Tibial nerve (tissue), 4 donors: ENCODE measurements around the gene CEP104. TPM values are rescaled to one million over a fixed set of nuclear protein-coding genes. Genes with fewer than 3 reads are reported as not detected.

Experiments used
- DNase-seq, 2 donors: peaks; one replicate each; pipeline ENCODE4 v3.0.0-alpha.2; 2019; ENCODE audit warnings: low spot score in 2 of 2
- H3K27ac ChIP-seq, 4 donors: fragments of 200-600 bp; sonication (generic) in 3 of 4; one replicate each; pipeline ENCODE4 v1.5.1; 2017 to 2019; ENCODE audit warnings: mild to moderate bottlenecking in 1 of 4
- H3K27me3 ChIP-seq, 2 donors: fragments of 200-600 bp; sonication (generic) in 1 of 2; one replicate each; pipeline versions ENCODE4 v1.5.1 to v1.6.0; 2017 to 2019
- H3K36me3 ChIP-seq, 3 donors: fragments of 200-600 bp; sonication (generic); one replicate each; pipeline ENCODE4 v1.5.1; 2018 to 2019
- H3K4me1 ChIP-seq, 4 donors: fragments of 200-600 bp; sonication (generic) in 3 of 4; one replicate each; pipeline ENCODE4 v1.5.1; 2017 to 2019
- H3K4me3 ChIP-seq, 4 donors: fragments of 200-600 bp; sonication (generic) in 3 of 4; one replicate each; pipeline ENCODE4 v1.5.1; 2017 to 2019; ENCODE audit warnings: mild to moderate bottlenecking in 1 of 4, moderate library complexity in 1 of 4
- H3K9me3 ChIP-seq, 4 donors: fragments of 200-600 bp; sonication (generic) in 3 of 4; one replicate each; pipeline ENCODE4 v1.5.1; 2017 to 2019
- EP300 ChIP-seq, 2 donors: sonication (generic); formaldehyde crosslinking; IDR thresholded peaks; one replicate each; pipeline ENCODE4 v1.6.1; 2017; ENCODE audit warnings: antibody characterized with exemption in 2 of 2, mild to moderate bottlenecking in 1 of 2
- POLR2A ChIP-seq, 2 donors: fragments of 450-650 bp; IDR thresholded peaks; one replicate each; pipeline ENCODE4 v1.6.1; 2017; ENCODE audit warnings: antibody characterized with exemption in 2 of 2, mild to moderate bottlenecking in 2 of 2, moderate library complexity in 2 of 2
- WGBS, 2 donors: methylation state at CpG; one replicate each; pipeline ENCODE4 v1.1.5; 2018; 5-methylcytosine and 5-hydroxymethylcytosine counted together
- small RNA-seq: library from RNA; depleted of rRNA; stranded (forward); fragments of <200 nt; gene quantifications from one replicate; pipeline ENCODE3, GENCODE V24; 2016
- total RNA-seq, 4 donors: library from RNA; depleted of rRNA; stranded (reverse); fragments of >200 nt; gene quantifications; one replicate each; pipeline ENCODE4 v1.1.0, GENCODE V29; 2016
- TF ChIP-seq, protein P1 (sequence below), 5 experiments: fragments of 200-600 bp in 3 of 5; fragments of 450-650 bp in 2 of 5; sonication (generic) in 3 of 5; IDR thresholded peaks; one replicate each; pipeline ENCODE4 v1.5.1; 2016 to 2019; ENCODE audit warnings: antibody characterized with exemption in 5 of 5, mild to moderate bottlenecking in 3 of 5, moderate library complexity in 2 of 5

Gene CEP104
- total RNA-seq, 4 donors from 2014 or later = 41.5 to 68.6 (median 48.0) TPM

DNA sequence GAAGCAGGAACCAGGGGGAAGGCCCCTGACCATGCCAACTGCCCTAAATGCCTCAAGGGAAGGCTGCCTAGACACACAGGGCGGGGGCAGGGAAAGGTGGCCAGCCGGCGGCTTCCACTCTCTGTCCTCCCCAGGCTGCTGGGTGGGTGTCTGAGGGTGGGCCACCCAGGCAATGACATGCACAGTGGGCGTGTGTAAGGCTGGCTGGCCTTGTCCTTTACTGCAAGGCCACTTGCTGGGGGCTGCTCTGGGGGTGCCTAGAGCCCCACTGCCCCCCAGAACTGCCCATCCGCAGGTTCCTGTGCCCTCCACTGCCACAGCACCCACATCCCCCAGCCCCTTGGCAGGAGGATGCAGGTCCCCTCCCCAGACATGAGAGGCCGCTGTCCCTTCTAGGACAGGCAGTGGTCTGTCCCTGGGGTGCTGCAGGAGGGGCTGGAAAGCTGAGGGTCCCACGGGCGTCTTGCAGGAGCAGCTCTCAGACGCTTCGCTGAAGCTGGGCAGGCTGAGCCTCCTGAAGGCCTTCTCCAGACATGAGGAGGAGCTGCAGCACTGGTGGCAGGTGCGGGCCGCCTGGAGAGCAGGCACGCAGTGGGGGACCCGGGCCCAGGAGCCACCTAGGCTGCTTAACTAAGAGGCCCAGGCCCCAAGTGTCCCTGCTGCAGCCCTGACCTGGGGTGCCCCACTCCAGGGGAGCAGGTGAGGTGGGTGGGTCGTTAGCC lies 94.7 kb downstream of the CEP104 start:
- DNase-seq = no peak
- Histone ChIP-seq H3K4me1 (no peaks in the 10 kb centered on the region), H3K9me3 (peaks cover 0 to 21% (median 0%) of the 10 kb centered on the region in 4 donors), H3K36me3 (no peaks in the 10 kb centered on the region), H3K4me3 (no peak overlapping the region), H3K27me3 (peaks cover 0 to 34% of the 10 kb centered on the region in 2 donors), H3K27ac (no peak overlapping the region)
- TF ChIP-seq EP300 (IDR thresholded peaks at IDR 0.05) = no peak
- no peak for TF ChIP-seq POLR2A (IDR thresholded peaks at IDR 0.05)
- TF ChIP-seq, protein P1, sequence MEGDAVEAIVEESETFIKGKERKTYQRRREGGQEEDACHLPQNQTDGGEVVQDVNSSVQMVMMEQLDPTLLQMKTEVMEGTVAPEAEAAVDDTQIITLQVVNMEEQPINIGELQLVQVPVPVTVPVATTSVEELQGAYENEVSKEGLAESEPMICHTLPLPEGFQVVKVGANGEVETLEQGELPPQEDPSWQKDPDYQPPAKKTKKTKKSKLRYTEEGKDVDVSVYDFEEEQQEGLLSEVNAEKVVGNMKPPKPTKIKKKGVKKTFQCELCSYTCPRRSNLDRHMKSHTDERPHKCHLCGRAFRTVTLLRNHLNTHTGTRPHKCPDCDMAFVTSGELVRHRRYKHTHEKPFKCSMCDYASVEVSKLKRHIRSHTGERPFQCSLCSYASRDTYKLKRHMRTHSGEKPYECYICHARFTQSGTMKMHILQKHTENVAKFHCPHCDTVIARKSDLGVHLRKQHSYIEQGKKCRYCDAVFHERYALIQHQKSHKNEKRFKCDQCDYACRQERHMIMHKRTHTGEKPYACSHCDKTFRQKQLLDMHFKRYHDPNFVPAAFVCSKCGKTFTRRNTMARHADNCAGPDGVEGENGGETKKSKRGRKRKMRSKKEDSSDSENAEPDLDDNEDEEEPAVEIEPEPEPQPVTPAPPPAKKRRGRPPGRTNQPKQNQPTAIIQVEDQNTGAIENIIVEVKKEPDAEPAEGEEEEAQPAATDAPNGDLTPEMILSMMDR (IDR thresholded peaks at IDR 0.05) = no peak
- 73 to 82% methylated on average over 5 to 11 of the region's 15 CpGs for WGBS, 2 donors

Small RNAs within 50 kb of the gene (small RNA-seq; reads per million reads assigned to genes)
- gene RN7SL574P = not detected

Other genes starting within 250 kb of the CEP104 start
- 10 to 100 TPM; 25.3 to 63.3 (median 42.8) TPM for gene MEGF6, start 245.7 kb downstream of the CEP104 start, total RNA-seq
- 10 to 100 TPM; 26.7 to 39.8 (median 34.7) TPM for gene TPRG1L, start 232.2 kb downstream of the CEP104 start, total RNA-seq
- 10 to 100 TPM; 11.1 to 17.1 (median 12.9) TPM for gene WRAP73, start 207.1 kb downstream of the CEP104 start, total RNA-seq
- under 1 TPM in 1 of 4 donors, not detected in 3; 0.30 TPM for gene TP73, start 204.7 kb downstream of the CEP104 start, total RNA-seq
- gene CCDC27, start 104.8 kb downstream of the CEP104 start, total RNA-seq = not detected
- gene SMIM1, start 84.5 kb downstream of the CEP104 start, total RNA-seq = 10 to 100 TPM in 1 of 4 donors, not detected in 3; 23.1 TPM
- gene LRRC47, start 60.7 kb downstream of the CEP104 start, total RNA-seq = 10 to 100 TPM; 40.8 to 46.3 (median 42.6) TPM
- 10 to 100 TPM in 3 of 4 donors, 1 to 10 TPM in 1; 7.0 to 17.7 (median 15.2) TPM for gene DFFB, start 265 bp upstream of the CEP104 start, total RNA-seq
- gene C1orf174, start 43.1 kb upstream of the CEP104 start, total RNA-seq = 10 to 100 TPM; 18.2 to 24.6 (median 19.1) TPM